Neural progenitor cell (in vitro differentiated cells): Measurements from ENCODE around the gene INTS6.

ENCODE experiments used
- EZH2 ChIP-seq: fragments of 200-600 bp; sonication (generic); IDR thresholded peaks from 2 replicates; pipeline ENCODE4 v1.6.1; 2017; ENCODE audit warnings: antibody characterized with exemption, mild to moderate bottlenecking, moderate library complexity
- EZH2phosphoT487 ChIP-seq: fragments of 200-600 bp; sonication (generic); IDR thresholded peaks from 2 replicates; pipeline ENCODE4 v1.6.1; 2017; ENCODE audit warnings: antibody characterized with exemption
- TF ChIP-seq, protein P1 (sequence below): fragments of 200-600 bp; sonication (generic); IDR thresholded peaks from 2 replicates; pipeline ENCODE4 v1.5.1; 2017; ENCODE audit warnings: antibody characterized with exemption, mild to moderate bottlenecking

DNA sequence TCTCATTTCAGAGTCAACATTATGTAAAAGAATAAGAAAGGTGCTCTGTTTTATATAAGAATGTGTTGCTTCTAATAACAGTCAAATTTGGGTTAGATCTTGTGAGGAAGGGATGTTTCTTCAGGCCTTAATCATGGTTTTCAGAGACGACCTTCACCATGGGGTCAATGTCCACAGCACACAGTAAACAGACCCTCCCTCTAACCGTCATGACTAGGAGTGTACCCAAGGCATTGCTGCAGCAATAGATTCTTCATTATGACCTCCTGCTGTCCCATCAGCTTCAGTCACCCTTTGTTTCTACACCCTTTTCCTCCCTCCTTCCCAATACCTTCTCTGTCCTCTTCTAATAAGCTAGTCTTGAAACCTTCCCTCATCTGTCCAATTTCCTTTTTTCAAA is 97.6 kb downstream of the INTS6 start:
- TF ChIP-seq, protein P1, sequence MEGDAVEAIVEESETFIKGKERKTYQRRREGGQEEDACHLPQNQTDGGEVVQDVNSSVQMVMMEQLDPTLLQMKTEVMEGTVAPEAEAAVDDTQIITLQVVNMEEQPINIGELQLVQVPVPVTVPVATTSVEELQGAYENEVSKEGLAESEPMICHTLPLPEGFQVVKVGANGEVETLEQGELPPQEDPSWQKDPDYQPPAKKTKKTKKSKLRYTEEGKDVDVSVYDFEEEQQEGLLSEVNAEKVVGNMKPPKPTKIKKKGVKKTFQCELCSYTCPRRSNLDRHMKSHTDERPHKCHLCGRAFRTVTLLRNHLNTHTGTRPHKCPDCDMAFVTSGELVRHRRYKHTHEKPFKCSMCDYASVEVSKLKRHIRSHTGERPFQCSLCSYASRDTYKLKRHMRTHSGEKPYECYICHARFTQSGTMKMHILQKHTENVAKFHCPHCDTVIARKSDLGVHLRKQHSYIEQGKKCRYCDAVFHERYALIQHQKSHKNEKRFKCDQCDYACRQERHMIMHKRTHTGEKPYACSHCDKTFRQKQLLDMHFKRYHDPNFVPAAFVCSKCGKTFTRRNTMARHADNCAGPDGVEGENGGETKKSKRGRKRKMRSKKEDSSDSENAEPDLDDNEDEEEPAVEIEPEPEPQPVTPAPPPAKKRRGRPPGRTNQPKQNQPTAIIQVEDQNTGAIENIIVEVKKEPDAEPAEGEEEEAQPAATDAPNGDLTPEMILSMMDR: no peak
- TF ChIP-seq EZH2: no peak
- TF ChIP-seq EZH2phosphoT487: no peak
